Right atrium auricular region (tissue), 2 donors: Measurements from ENCODE around the gene CYS1. TPM values are rescaled to one million over a fixed set of nuclear protein-coding genes. Genes with fewer than 3 reads are reported as not detected.
A peak's percentile ranks its signal among the peaks of the same experiment; 100 is the strongest.

ENCODE experiments used
- DNase-seq: peaks from one replicate; pipeline ENCODE4 v3.0.0-alpha.2; 2019; ENCODE audit warnings: low spot score
- H3K27ac ChIP-seq, 2 donors: fragments of 200-600 bp; sonication (generic); 1 replicate in 1 of 2; 2 replicates in 1 of 2; pipeline ENCODE4 v1.5.1; 2016 to 2019
- H3K27me3 ChIP-seq, 2 donors: fragments of 200-600 bp; sonication (generic); one replicate each; pipeline versions ENCODE4 v1.5.1 to v1.6.0; 2017 to 2019
- H3K36me3 ChIP-seq: fragments of 200-600 bp; sonication (generic); one replicate; pipeline ENCODE4 v1.5.1; 2016
- H3K4me1 ChIP-seq, 2 donors: fragments of 200-600 bp; sonication (generic); one replicate each; pipeline versions ENCODE4 v1.5.1 to v1.6.0; 2017 to 2019
- H3K4me3 ChIP-seq, 2 donors: fragments of 200-600 bp; sonication (generic); 1 replicate in 1 of 2; 2 replicates in 1 of 2; pipeline ENCODE4 v1.5.1; 2017 to 2019; ENCODE audit warnings: mild to moderate bottlenecking in 1 of 2, moderate library complexity in 1 of 2
- H3K9me3 ChIP-seq, 2 donors: fragments of 200-600 bp; sonication (generic); one replicate each; pipeline ENCODE4 v1.5.1; 2019
- CTCF ChIP-seq, 2 donors: fragments of 200-600 bp; sonication (generic); IDR thresholded peaks; one replicate each; pipeline ENCODE4 v1.5.1; 2019; ENCODE audit warnings: antibody characterized with exemption in 2 of 2
- total RNA-seq, 2 donors: library from RNA; depleted of rRNA; stranded (reverse); fragments of >200 nt; gene quantifications; one replicate each; pipeline ENCODE4 v1.1.0, GENCODE V29; 2016

CYS1 gene
- total RNA-seq, 2 donors from 2014 or later: 4.8 to 5.9 TPM

- Histone ChIP-seq H3K27me3 (no peaks in the 10 kb centered on the region), H3K4me1 (peaks cover 0 to 22% of the 10 kb centered on the region in 2 donors), H3K36me3 (no peaks in the 10 kb centered on the region), H3K4me3 (peak overlapping the region; percentile 52 to 66), H3K27ac (peak overlapping the region; percentile 76 to 87), H3K9me3 (no peaks in the 10 kb centered on the region)
- no peak for DNase-seq
- TF ChIP-seq CTCF (IDR thresholded peaks at IDR 0.05): no peak
These were observed 1.4 kb downstream of the CYS1 start for GRCh38 chr2:10078704-10079265.

DNA sequence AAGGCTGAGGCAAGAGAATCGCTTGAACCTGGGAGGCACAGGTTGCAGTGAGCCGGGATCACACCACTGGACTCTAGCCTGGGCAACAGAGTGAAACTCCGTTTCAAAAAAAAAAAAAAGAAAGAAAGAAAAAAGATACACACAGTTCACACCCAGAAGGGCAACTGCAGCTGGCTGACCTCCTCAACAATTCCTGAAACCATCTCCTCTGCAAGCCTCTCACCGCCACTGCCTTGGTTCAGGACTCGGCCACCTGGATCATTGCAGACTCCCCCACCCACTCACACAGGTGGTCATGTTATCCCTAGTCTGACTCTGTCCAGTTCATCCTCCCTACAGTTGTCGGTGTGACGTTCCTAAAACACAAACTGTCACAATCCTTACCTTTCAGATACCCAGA, 2.2 kb downstream of the CYS1 start:
- no peaks in the 10 kb centered on the region for H3K36me3 ChIP-seq
- no peak for TF ChIP-seq CTCF (IDR thresholded peaks at IDR 0.05)
- DNase-seq: no peak
- no peaks in the 10 kb centered on the region for H3K9me3 ChIP-seq
- H3K4me1 ChIP-seq: peaks cover 0 to 22% of the 10 kb centered on the region in 2 donors
- H3K27me3 ChIP-seq: no peaks in the 10 kb centered on the region
- H3K4me3 ChIP-seq: no peak overlapping the region
- H3K27ac ChIP-seq: no peak overlapping the region

DNA sequence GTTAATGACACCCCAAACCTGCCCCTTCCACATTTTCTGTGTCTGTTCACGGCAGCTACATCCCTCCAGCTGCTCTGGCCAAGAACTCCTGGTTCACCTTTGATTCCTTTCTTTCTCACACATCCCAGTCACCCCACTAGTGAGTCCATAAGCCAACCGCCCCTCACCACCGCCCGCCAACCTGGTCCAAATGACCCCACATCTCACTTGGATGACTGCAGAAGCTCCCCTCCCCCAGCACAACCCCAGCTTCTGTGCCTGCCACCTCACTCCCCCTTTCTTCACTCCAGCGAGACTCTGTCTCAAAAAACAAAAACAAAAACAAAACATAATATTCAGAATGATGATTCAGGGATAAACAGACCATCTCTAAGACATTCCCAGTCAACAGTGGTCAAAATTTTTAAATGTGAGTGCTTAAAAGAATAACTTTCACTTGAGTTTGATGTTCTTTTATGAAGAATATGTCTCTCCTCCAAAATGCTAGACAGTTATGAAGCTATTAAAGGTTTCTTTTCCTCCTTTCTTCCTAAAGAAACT, 3.2 kb downstream of the CYS1 start:
- TF ChIP-seq CTCF (IDR thresholded peaks at IDR 0.05): no peak
- Histone ChIP-seq H3K36me3 (no peaks in the 10 kb centered on the region), H3K4me3 (no peak overlapping the region), H3K9me3 (no peaks in the 10 kb centered on the region), H3K27ac (no peak overlapping the region), H3K27me3 (no peaks in the 10 kb centered on the region), H3K4me1 (peaks cover 0 to 25% of the 10 kb centered on the region in 2 donors)
- no peak for DNase-seq

GRCh38 chr2:10076511-10076910, 3.7 kb downstream of the CYS1 start:
- no peaks in the 10 kb centered on the region for H3K27me3 ChIP-seq
- no peaks in the 10 kb centered on the region for H3K36me3 ChIP-seq
- H3K4me3 ChIP-seq: no peak overlapping the region
- H3K4me1 ChIP-seq: peaks cover 0 to 25% of the 10 kb centered on the region in 2 donors
- no peak for TF ChIP-seq CTCF (IDR thresholded peaks at IDR 0.05)
- H3K9me3 ChIP-seq: no peaks in the 10 kb centered on the region
- no peak for DNase-seq
- no peak overlapping the region for H3K27ac ChIP-seq

- no peak for DNase-seq
- Histone ChIP-seq H3K9me3 (no peaks in the 10 kb centered on the region), H3K27ac (no peak overlapping the region), H3K27me3 (no peaks in the 10 kb centered on the region), H3K4me1 (peaks cover 0 to 20% of the 10 kb centered on the region in 2 donors), H3K4me3 (no peak overlapping the region), H3K36me3 (no peaks in the 10 kb centered on the region)
- TF ChIP-seq CTCF (IDR thresholded peaks at IDR 0.05): no peak
These were observed 4.5 kb downstream of the CYS1 start for GRCh38 chr2:10075571-10076209.
